ENCODE data around the gene EML6. TPM values are rescaled to one million over a fixed set of nuclear protein-coding genes. Genes with fewer than 3 reads are reported as not detected.

EML6 gene
- total and polyA plus RNA-seq, 2 experiments from 2014 or later, result 2.7 to 6.2 TPM

DNA sequence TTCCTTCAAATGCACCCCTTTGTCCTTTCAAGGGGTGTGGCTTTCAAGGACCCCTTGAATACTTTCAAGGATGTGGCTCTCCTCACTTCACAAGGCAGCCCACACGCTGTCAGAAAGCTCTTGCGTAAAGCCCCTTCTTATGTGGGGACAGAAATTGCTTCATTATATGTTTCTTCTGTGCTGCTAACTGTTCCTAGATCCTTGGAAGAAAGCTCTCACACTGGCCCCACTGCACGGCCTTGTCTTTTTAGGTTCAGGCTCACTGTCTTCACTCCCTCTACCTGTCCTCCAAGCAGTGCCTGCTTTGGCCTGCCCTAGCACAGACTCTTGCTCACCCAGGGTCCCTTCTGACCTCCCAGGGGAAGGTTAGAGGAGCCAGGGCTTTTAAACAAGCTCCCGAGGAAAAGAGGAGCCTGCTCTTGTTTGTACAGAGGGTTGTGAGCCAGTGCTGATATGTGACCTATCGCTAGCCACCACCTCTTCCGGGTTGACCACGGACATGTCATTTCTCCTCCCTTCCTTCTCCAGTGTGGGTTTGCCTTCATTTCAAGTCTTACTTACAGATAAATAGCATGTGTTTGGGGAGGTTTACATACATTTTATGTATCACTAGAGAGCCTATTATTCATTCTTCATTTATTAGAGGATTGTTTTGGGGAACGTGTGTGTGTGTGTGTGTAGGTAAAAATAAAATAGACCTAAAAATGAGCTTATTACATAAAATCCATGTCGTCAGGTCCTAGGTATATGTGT is 232.1 kb downstream of the EML6 start:
- Mint-ChIP-seq H3K27me3 (ENCODE audit: insufficient read depth, low read depth, poor library complexity) (peaks cover 5% of the 10 kb centered on the region), H3K36me3 (ENCODE audit: low read depth) (no peaks in the 10 kb centered on the region), H3K4me3 (no peak overlapping the region), H3K4me1 (peaks cover 20% of the 10 kb centered on the region), H3K9me3 (no peaks in the 10 kb centered on the region), H3K27ac (peak overlapping the region; percentile 81)
- Histone ChIP-seq H3K36me3 (ENCODE audit: insufficient read depth) (no peaks in the 10 kb centered on the region), H3K4me3 (no peak overlapping the region), H3K27me3 (ENCODE audit: insufficient read depth) (no peaks in the 10 kb centered on the region), H3K27ac (ENCODE audit: low read depth) (no peak overlapping the region), H3K9me2 (ENCODE audit: insufficient read depth) (no peaks in the 10 kb centered on the region; the same call in 1 of the 2 replicates), H4K20me1 (replicated peaks; ENCODE audit: insufficient read depth) (no peaks in the 10 kb centered on the region), H2AFZ (no peak overlapping the region), H3K4me2 (no peak overlapping the region), H3K4me1 (ENCODE audit: insufficient read depth) (peaks cover 13% of the 10 kb centered on the region; the same call in 1 of the 2 replicates), H3K79me2 (replicated peaks; ENCODE audit: insufficient read depth) (no peaks in the 10 kb centered on the region), H3F3A (replicated peaks; ENCODE audit: low read depth) (no peaks in the 10 kb centered on the region)
- ATAC-seq (no peak; the same call in 2 of the 3 replicates), DNase-seq (ENCODE audit: low spot score) (no peak)
- TF ChIP-seq, protein P1, sequence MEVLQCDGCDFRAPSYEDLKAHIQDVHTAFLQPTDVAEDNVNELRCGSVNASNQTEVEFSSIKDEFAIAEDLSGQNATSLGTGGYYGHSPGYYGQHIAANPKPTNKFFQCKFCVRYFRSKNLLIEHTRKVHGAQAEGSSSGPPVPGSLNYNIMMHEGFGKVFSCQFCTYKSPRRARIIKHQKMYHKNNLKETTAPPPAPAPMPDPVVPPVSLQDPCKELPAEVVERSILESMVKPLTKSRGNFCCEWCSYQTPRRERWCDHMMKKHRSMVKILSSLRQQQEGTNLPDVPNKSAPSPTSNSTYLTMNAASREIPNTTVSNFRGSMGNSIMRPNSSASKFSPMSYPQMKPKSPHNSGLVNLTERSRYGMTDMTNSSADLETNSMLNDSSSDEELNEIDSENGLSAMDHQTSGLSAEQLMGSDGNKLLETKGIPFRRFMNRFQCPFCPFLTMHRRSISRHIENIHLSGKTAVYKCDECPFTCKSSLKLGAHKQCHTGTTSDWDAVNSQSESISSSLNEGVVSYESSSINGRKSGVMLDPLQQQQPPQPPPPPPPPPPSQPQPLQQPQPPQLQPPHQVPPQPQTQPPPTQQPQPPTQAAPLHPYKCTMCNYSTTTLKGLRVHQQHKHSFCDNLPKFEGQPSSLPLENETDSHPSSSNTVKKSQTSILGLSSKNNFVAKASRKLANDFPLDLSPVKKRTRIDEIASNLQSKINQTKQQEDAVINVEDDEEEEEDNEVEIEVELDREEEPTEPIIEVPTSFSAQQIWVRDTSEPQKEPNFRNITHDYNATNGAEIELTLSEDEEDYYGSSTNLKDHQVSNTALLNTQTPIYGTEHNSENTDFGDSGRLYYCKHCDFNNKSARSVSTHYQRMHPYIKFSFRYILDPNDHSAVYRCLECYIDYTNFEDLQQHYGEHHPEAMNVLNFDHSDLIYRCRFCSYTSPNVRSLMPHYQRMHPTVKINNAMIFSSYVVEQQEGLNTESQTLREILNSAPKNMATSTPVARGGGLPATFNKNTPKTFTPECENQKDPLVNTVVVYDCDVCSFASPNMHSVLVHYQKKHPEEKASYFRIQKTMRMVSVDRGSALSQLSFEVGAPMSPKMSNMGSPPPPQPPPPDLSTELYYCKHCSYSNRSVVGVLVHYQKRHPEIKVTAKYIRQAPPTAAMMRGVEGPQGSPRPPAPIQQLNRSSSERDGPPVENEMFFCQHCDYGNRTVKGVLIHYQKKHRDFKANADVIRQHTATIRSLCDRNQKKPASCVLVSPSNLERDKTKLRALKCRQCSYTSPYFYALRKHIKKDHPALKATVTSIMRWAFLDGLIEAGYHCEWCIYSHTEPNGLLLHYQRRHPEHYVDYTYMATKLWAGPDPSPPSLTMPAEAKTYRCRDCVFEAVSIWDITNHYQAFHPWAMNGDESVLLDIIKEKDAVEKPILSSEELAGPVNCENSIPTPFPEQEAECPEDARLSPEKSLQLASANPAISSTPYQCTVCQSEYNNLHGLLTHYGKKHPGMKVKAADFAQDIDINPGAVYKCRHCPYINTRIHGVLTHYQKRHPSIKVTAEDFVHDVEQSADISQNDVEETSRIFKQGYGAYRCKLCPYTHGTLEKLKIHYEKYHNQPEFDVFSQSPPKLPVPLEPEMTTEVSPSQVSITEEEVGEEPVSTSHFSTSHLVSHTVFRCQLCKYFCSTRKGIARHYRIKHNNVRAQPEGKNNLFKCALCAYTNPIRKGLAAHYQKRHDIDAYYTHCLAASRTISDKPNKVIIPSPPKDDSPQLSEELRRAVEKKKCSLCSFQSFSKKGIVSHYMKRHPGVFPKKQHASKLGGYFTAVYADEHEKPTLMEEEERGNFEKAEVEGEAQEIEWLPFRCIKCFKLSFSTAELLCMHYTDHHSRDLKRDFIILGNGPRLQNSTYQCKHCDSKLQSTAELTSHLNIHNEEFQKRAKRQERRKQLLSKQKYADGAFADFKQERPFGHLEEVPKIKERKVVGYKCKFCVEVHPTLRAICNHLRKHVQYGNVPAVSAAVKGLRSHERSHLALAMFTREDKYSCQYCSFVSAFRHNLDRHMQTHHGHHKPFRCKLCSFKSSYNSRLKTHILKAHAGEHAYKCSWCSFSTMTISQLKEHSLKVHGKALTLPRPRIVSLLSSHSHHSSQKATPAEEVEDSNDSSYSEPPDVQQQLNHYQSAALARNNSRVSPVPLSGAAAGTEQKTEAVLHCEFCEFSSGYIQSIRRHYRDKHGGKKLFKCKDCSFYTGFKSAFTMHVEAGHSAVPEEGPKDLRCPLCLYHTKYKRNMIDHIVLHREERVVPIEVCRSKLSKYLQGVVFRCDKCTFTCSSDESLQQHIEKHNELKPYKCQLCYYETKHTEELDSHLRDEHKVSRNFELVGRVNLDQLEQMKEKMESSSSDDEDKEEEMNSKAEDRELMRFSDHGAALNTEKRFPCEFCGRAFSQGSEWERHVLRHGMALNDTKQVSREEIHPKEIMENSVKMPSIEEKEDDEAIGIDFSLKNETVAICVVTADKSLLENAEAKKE (CRISPR knock-in tag; IDR thresholded peaks at IDR 0.05), result no peak
- TF ChIP-seq, protein P2, sequence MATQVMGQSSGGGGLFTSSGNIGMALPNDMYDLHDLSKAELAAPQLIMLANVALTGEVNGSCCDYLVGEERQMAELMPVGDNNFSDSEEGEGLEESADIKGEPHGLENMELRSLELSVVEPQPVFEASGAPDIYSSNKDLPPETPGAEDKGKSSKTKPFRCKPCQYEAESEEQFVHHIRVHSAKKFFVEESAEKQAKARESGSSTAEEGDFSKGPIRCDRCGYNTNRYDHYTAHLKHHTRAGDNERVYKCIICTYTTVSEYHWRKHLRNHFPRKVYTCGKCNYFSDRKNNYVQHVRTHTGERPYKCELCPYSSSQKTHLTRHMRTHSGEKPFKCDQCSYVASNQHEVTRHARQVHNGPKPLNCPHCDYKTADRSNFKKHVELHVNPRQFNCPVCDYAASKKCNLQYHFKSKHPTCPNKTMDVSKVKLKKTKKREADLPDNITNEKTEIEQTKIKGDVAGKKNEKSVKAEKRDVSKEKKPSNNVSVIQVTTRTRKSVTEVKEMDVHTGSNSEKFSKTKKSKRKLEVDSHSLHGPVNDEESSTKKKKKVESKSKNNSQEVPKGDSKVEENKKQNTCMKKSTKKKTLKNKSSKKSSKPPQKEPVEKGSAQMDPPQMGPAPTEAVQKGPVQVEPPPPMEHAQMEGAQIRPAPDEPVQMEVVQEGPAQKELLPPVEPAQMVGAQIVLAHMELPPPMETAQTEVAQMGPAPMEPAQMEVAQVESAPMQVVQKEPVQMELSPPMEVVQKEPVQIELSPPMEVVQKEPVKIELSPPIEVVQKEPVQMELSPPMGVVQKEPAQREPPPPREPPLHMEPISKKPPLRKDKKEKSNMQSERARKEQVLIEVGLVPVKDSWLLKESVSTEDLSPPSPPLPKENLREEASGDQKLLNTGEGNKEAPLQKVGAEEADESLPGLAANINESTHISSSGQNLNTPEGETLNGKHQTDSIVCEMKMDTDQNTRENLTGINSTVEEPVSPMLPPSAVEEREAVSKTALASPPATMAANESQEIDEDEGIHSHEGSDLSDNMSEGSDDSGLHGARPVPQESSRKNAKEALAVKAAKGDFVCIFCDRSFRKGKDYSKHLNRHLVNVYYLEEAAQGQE (IDR thresholded peaks at IDR 0.05; ENCODE audit: unreplicated experiment), result no peak
- TF ChIP-seq NANOG (IDR thresholded peaks at IDR 0.05; ENCODE audit: borderline replicate concordance), result no peak
- TF ChIP-seq EZH2 (IDR thresholded peaks at IDR 0.05; ENCODE audit: low read depth, unreplicated experiment), result no peak
- no peak for TF ChIP-seq CREB1 (CRISPR knock-in tag; IDR thresholded peaks at IDR 0.05; ENCODE audit: low read depth)
- no peak for TF ChIP-seq POLR2AphosphoS5 (IDR thresholded peaks at IDR 0.05; ENCODE audit: low read depth)

All from GM23338 (cell line).